K562 (cell line): ENCODE data around the gene ZNF627. TPM values are rescaled to one million over a fixed set of nuclear protein-coding genes. Genes with fewer than 3 reads are reported as not detected.

Source experiments
- ATAC-seq: fragments of 200-7000 bp; cut with Tn5 transposase; 3 replicates; pipeline ENCODE4 v1.9.1; 2020; ENCODE audit warnings: moderate library complexity
- BruUV-seq: library from RNA; stranded (reverse); fragments of 400-500 nt; replicated peaks from 2 replicates; lab custom pipeline; 2021; lab: Mats Ljungman, UMichigan
- CTCF ChIA-PET: fragments of 300-600 bp; formaldehyde crosslinking; extraction: SDS; loops from one replicate; lab custom pipeline; 2021; ENCODE audit warnings: low intra/inter-chr PET ratio; lab: Yijun Ruan, JAX
- POLR2A ChIA-PET: fragments of 300-600, 350-650 bp; sonication (Branson Sonifier 250); formaldehyde crosslinking; extraction: SDS; loops from one replicate; lab custom pipeline; 2021; ENCODE audit warnings: antibody characterized with exemption, inconsistent platforms; lab: Yijun Ruan, JAX
- DNase-seq, 4 experiments: peaks; one replicate each; pipeline versions ENCODE4 v3.0.0 to v3.0.0-alpha.2; 2011 to 2018; ENCODE audit warnings: low spot score in 3 of 4, mixed read lengths in 3 of 4; ENCODE audit errors: extremely low read depth in 1 of 4
- FAIRE-seq: peaks from 2 replicates; lab custom pipeline; 2011; peaks lifted over from hg19 to GRCh38; lab: Jason Lieb, UNC
- H2AFZ ChIP-seq: 2 replicates; pipeline ENCODE4 v1.6.0; 2011; ENCODE audit warnings: low read depth, low read length, control low read depth, inconsistent platforms
- H3K27ac ChIP-seq: fragments of 200-600 bp; 3 replicates; pipeline ENCODE4 v1.8.0; 2011; ENCODE audit warnings: low read depth, mild to moderate bottlenecking, control low read depth, inconsistent platforms, low read length, moderate library complexity, mixed read lengths; ENCODE audit errors: extremely low read depth
- H3K27me3 ChIP-seq, 2 experiments: fragments of 300-600 bp in 1 of 2; 2 replicates in 1 of 2; 3 replicates in 1 of 2; pipeline versions ENCODE4 v1.6.0 to v1.8.0; 2011; ENCODE audit warnings: inconsistent platforms in 2 of 2, low read length in 2 of 2, mild to moderate bottlenecking in 1 of 2, mixed read lengths in 1 of 2, moderate library complexity in 1 of 2; ENCODE audit not compliant: control insufficient read depth in 2 of 2, insufficient read depth in 2 of 2
- H3K36me3 ChIP-seq: fragments of 300-600 bp; 3 replicates; pipeline ENCODE4 v1.8.0; 2011; ENCODE audit warnings: mild to moderate bottlenecking, low read length, inconsistent platforms; ENCODE audit not compliant: control insufficient read depth, insufficient read depth
- H3K4me1 ChIP-seq, 2 experiments: fragments of 200-600 bp in 1 of 2; replicated peaks in 1 of 2; 2 replicates in 1 of 2; 3 replicates in 1 of 2; pipeline versions ENCODE4 v1.5.1 to v1.8.0; 2011; ENCODE audit warnings: inconsistent platforms in 2 of 2, low read length in 2 of 2, mild to moderate bottlenecking in 1 of 2, mixed read lengths in 1 of 2, moderate library complexity in 1 of 2; ENCODE audit not compliant: control insufficient read depth in 2 of 2, insufficient read depth in 2 of 2
- H3K4me2 ChIP-seq: 2 replicates; pipeline ENCODE4 v1.6.1; 2011; ENCODE audit warnings: low read length, control low read depth, inconsistent platforms, mixed read lengths; ENCODE audit not compliant: insufficient read depth
- H3K4me3 ChIP-seq: fragments of 200-600 bp; sonication (generic), shearing (Covaris generic); 2 replicates; pipeline ENCODE4 v1.5.1; 2016; ENCODE audit warnings: control low read depth, inconsistent platforms
- H3K79me2 ChIP-seq: fragments of 200-600 bp; 3 replicates; pipeline ENCODE4 v1.8.0; 2011; ENCODE audit warnings: low read length, inconsistent platforms; ENCODE audit not compliant: control insufficient read depth, insufficient read depth
- H3K9ac ChIP-seq, 2 experiments: 2 replicates each; pipeline versions ENCODE4 v1.6.0 to v1.6.1; 2011; ENCODE audit warnings: low read depth in 2 of 2, low read length in 2 of 2, control low read depth in 1 of 2, inconsistent platforms in 1 of 2, mild to moderate bottlenecking in 1 of 2, mixed read lengths in 1 of 2; ENCODE audit not compliant: insufficient read depth in 1 of 2
- H3K9me1 ChIP-seq: one replicate; pipeline ENCODE4 v1.6.0; 2011; ENCODE audit warnings: inconsistent platforms, mild to moderate bottlenecking, low read length, moderate library complexity; ENCODE audit not compliant: control insufficient read depth, insufficient read depth
- H3K9me3 ChIP-seq: replicated peaks from 2 replicates; pipeline ENCODE4 v1.5.1; 2011; ENCODE audit warnings: low read depth, low read length, inconsistent platforms; ENCODE audit not compliant: control insufficient read depth, insufficient read depth
- H4K20me1 ChIP-seq: replicated peaks from 2 replicates; pipeline ENCODE4 v1.6.1; 2011; ENCODE audit warnings: low read length, inconsistent platforms, mixed read lengths; ENCODE audit not compliant: control insufficient read depth, insufficient read depth
- EP300 ChIP-seq: IDR thresholded peaks from 2 replicates; pipeline ENCODE4 v1.6.1; 2012; ENCODE audit warnings: low read length, improper control_type of control experiment
- PML ChIP-seq: IDR thresholded peaks from 2 replicates; pipeline ENCODE4 v1.6.1; 2012; ENCODE audit warnings: low read length, inconsistent platforms
- RAD21 ChIP-seq, 2 experiments: fragments of 250-450 bp in 1 of 2; fragments of 450-650 bp in 1 of 2; sonication (Bioruptor Pico) in 1 of 2; formaldehyde crosslinking in 1 of 2; IDR thresholded peaks in 1 of 2; conservative IDR thresholded peaks in 1 of 2; 2 replicates each; pipeline versions ENCODE4 v1.4.0 to v1.8.0; 2020 to 2022; ENCODE audit warnings: mild to moderate bottlenecking in 2 of 2, moderate library complexity in 1 of 2
- RBM34 ChIP-seq: fragments of 200-400 bp; formaldehyde crosslinking; IDR thresholded peaks from 2 replicates; pipeline ENCODE4 v1.6.1; 2018; ENCODE audit warnings: low read length, borderline replicate concordance; ENCODE audit not compliant: insufficient read depth
- SMARCC2 ChIP-seq: fragments of 450-650 bp; IDR thresholded peaks from 2 replicates; pipeline ENCODE4 v1.6.1; 2017; ENCODE audit warnings: antibody characterized with exemption, moderate library complexity, mild to moderate bottlenecking, low read depth
- TBP ChIP-seq: optimal IDR thresholded peaks from 2 replicates; pipeline ENCODE3; 2011; ENCODE audit warnings: low read depth, low read length, improper control_type of control experiment
- ZNF707 ChIP-seq: fragments of 250-450 bp; sonication (Bioruptor Pico); conservative IDR thresholded peaks from 2 replicates; pipeline ENCODE4 v1.8.0; 2022; ENCODE audit warnings: inconsistent platforms, mild to moderate bottlenecking, moderate library complexity
- WGBS: fragments of 100-300 bp; shearing (Covaris generic); methylation state at CpG from one replicate; pipeline ENCODE4 v1.1.6; 2016; ENCODE audit warnings: low coverage, mixed read lengths; ENCODE audit not compliant: insufficient coverage; ENCODE audit errors: missing lambda C conversion rate; 5-methylcytosine and 5-hydroxymethylcytosine counted together
- in situ Hi-C: fragments of 300-500 bp; cut with MboI; formaldehyde crosslinking; loops from 4 replicates; pipeline ENCODE4 v1.15.0; 2018; ENCODE audit warnings: inconsistent platforms, mixed read lengths
- intact Hi-C: fragments of 100-400 bp; cut with micrococcal nuclease; formaldehyde crosslinking; loops from 2 replicates; pipeline ENCODE4 v1.14.2; 2022
- polyA plus RNA-seq, 8 experiments: library from polyadenylated mRNA; depleted of rRNA in 4 of 8; stranded (reverse) in 5 of 8; unstranded in 3 of 8; fragments of >200 nt; fragmentation: Nextera tagmentation in 2 of 8; fragmentation: Illumina TruSeq in 1 of 8; extraction: Ambion mirVana in 2 of 8; extraction: Trizol in 1 of 8; gene quantifications; 2 replicates each; pipeline versions ENCODE4 v1.2.1 to v1.2.3, GENCODE V29; 2011 to 2014; ENCODE audit warnings: inconsistent platforms in 1 of 8, missing spikeins in 1 of 8
- total RNA-seq, 7 experiments: library from RNA; depleted of rRNA in 6 of 7; stranded (reverse); fragments of >200 nt in 6 of 7; fragmentation: Illumina TruSeq in 2 of 7; extraction: Trizol in 2 of 7; gene quantifications; 2 replicates each; pipeline versions ENCODE4 v1.2.1 to v1.2.3, GENCODE V29; 2011 to 2021; ENCODE audit warnings: low replicate concordance in 1 of 7
- TF ChIP-seq, protein P1 (sequence below): fragments of 450-650 bp; IDR thresholded peaks from 2 replicates; pipeline ENCODE4 v1.6.1; 2016; ENCODE audit warnings: antibody characterized with exemption
- TF ChIP-seq, protein P2 (sequence below), 3 experiments: IDR thresholded peaks in 2 of 3; conservative IDR thresholded peaks in 1 of 3; 2 replicates each; pipeline ENCODE4 v1.5.1; 2011 to 2012; ENCODE audit warnings: low read length in 3 of 3, mild to moderate bottlenecking in 3 of 3, control low read depth in 2 of 3, improper control_type of control experiment in 1 of 3, inconsistent platforms in 1 of 3, low read depth in 1 of 3, mixed read lengths in 1 of 3, moderate library complexity in 1 of 3; ENCODE audit not compliant: insufficient read depth in 2 of 3
- TF ChIP-seq, protein P3 (sequence below), 2 experiments: fragments of 450-650 bp; formaldehyde crosslinking in 1 of 2; IDR thresholded peaks; 2 replicates each; pipeline versions ENCODE4 v1.4.0 to v1.6.1; 2014 to 2020; ENCODE audit warnings: mild to moderate bottlenecking in 2 of 2, borderline replicate concordance in 1 of 2, low read depth in 1 of 2

ZNF627 gene
- total and polyA plus RNA-seq, 9 of the 15 experiments (the other 6 are each of a cell fraction or from before 2014, with no cell fraction given) = 6.4 to 19.9 (median 10.6) TPM

DNA sequence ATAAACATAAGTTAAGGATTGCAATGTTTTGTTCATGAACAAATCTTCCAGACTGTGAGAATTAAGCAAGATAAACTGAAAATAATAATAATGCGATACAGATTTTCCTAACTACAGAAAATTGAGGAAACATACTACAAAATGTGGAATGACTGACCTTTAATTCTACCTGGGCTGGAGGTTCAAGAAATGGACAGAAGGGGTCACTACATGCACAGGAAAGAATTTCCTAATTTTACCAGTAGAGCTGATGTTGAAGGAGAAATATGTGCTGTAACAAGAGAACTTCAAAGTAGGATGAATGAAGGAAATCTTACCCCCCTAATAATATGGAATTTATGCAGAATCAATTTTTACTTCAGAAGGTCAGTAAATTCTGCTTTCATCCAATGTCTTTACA is 62.3 kb downstream of the ZNF627 start:
- BruUV-seq = no TSS peak
- Histone ChIP-seq H4K20me1 (no peaks in the 10 kb centered on the region), H3K9ac (no peak overlapping the region), H3K27me3 (no peaks in the 10 kb centered on the region), H3K4me3 (no peak overlapping the region), H3K4me1 (peaks cover 4 to 7% of the 10 kb centered on the region in 2 experiments; a peak in 3 of 5 replicates), H3K9me1 (no peaks in the 10 kb centered on the region), H3K36me3 (peaks cover 2% of the 10 kb centered on the region; the same call in 1 of the 3 replicates), H3K9me3 (peaks cover 6% of the 10 kb centered on the region; the same call in 1 of the 2 replicates), H3K79me2 (no peaks in the 10 kb centered on the region), H3K27ac (no peak overlapping the region), H2AFZ (no peak overlapping the region), H3K4me2 (no peak overlapping the region)
- ATAC-seq (peak; percentile 64; the same call in 2 of the 3 replicates), DNase-seq (peak; percentile 37 to 47 (median 42)), FAIRE-seq (no peak)
- 33% methylated on average over 1 of the region's 1 CpG for WGBS
- ChIA-PET POLR2A (interaction anchor here (0.6 to 0.9 kb wide), 2 partner anchors 19 to 25 kb away, joined by 3 read pairs; no protein-coding TSS in a partner anchor), CTCF (no interaction called here)
- intact Hi-C loops = loop anchor here (2.0 kb wide), 1 partner anchor 219 kb away; no protein-coding TSS in a partner anchor
- in situ Hi-C loops = loop anchor here (5.0 kb wide), 1 partner anchor 483 kb away; the partner anchor contains the start of gene ZNF20
- TF ChIP-seq RAD21 (CRISPR knock-in tag; conservative IDR thresholded peaks at IDR 0.05 in 1 of 2, IDR thresholded peaks at IDR 0.05 in 1 of 2) = peak; percentile 38 to 62
- TF ChIP-seq, protein P1, sequence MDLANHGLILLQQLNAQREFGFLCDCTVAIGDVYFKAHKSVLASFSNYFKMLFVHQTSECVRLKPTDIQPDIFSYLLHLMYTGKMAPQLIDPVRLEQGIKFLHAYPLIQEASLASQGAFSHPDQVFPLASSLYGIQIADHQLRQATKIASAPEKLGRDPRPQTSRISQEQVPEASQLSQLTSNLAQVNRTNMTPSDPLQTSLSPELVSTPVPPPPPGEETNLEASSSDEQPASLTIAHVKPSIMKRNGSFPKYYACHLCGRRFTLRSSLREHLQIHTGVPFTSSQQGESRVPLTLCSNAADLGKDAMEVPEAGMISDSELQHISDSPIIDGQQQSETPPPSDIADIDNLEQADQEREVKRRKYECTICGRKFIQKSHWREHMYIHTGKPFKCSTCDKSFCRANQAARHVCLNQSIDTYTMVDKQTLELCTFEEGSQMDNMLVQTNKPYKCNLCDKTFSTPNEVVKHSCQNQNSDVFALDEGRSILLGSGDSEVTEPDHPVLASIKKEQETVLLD = no peak
- no peak for TF ChIP-seq TBP
- no peak for TF ChIP-seq EP300
- no peak for TF ChIP-seq ZNF707 (CRISPR knock-in tag)
- TF ChIP-seq, protein P2, sequence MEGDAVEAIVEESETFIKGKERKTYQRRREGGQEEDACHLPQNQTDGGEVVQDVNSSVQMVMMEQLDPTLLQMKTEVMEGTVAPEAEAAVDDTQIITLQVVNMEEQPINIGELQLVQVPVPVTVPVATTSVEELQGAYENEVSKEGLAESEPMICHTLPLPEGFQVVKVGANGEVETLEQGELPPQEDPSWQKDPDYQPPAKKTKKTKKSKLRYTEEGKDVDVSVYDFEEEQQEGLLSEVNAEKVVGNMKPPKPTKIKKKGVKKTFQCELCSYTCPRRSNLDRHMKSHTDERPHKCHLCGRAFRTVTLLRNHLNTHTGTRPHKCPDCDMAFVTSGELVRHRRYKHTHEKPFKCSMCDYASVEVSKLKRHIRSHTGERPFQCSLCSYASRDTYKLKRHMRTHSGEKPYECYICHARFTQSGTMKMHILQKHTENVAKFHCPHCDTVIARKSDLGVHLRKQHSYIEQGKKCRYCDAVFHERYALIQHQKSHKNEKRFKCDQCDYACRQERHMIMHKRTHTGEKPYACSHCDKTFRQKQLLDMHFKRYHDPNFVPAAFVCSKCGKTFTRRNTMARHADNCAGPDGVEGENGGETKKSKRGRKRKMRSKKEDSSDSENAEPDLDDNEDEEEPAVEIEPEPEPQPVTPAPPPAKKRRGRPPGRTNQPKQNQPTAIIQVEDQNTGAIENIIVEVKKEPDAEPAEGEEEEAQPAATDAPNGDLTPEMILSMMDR (IDR thresholded peaks at IDR 0.05 in 2 of 3, conservative IDR thresholded peaks at IDR 0.05 in 1 of 3; ENCODE audit: insufficient read depth in 2 of 3, low read depth in 1 of 3, low read length in 3 of 3) = peak; percentile 46 to 65 (median 59); a peak in 5 of 6 replicates
- TF ChIP-seq, protein P3, sequence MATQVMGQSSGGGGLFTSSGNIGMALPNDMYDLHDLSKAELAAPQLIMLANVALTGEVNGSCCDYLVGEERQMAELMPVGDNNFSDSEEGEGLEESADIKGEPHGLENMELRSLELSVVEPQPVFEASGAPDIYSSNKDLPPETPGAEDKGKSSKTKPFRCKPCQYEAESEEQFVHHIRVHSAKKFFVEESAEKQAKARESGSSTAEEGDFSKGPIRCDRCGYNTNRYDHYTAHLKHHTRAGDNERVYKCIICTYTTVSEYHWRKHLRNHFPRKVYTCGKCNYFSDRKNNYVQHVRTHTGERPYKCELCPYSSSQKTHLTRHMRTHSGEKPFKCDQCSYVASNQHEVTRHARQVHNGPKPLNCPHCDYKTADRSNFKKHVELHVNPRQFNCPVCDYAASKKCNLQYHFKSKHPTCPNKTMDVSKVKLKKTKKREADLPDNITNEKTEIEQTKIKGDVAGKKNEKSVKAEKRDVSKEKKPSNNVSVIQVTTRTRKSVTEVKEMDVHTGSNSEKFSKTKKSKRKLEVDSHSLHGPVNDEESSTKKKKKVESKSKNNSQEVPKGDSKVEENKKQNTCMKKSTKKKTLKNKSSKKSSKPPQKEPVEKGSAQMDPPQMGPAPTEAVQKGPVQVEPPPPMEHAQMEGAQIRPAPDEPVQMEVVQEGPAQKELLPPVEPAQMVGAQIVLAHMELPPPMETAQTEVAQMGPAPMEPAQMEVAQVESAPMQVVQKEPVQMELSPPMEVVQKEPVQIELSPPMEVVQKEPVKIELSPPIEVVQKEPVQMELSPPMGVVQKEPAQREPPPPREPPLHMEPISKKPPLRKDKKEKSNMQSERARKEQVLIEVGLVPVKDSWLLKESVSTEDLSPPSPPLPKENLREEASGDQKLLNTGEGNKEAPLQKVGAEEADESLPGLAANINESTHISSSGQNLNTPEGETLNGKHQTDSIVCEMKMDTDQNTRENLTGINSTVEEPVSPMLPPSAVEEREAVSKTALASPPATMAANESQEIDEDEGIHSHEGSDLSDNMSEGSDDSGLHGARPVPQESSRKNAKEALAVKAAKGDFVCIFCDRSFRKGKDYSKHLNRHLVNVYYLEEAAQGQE (IDR thresholded peaks at IDR 0.05; ENCODE audit: borderline replicate concordance) = peak; percentile 38; the same call in 1 of the 2 replicates
- TF ChIP-seq, protein P3 (CRISPR knock-in tag; IDR thresholded peaks at IDR 0.05; ENCODE audit: low read depth) = no peak
- no peak for TF ChIP-seq RBM34
- TF ChIP-seq SMARCC2 = no peak
- TF ChIP-seq PML = no peak
